Right lobe of liver (tissue), 4 donors: Measurements from ENCODE around the gene SPON1.

Source experiments
- POLR2A ChIP-seq: fragments of 450-650 bp; IDR thresholded peaks from one replicate; pipeline ENCODE4 v1.6.1; 2017; ENCODE audit warnings: antibody characterized with exemption, mild to moderate bottlenecking
- TF ChIP-seq, protein P1 (sequence below), 4 donors: fragments of 200-600 bp in 3 of 4; fragments of 450-650 bp in 1 of 4; IDR thresholded peaks; one replicate each; pipeline versions ENCODE4 v1.5.1 to v1.8.0; 2016 to 2022; ENCODE audit warnings: antibody characterized with exemption in 4 of 4, mild to moderate bottlenecking in 2 of 4
- donor health status: DM: no; HTN: no; CAD: no.
- donor health status: DM: no; HTN: no; CAD: no.
- donor health status: DM: no; HTN: yes; CAD: no.

DNA sequence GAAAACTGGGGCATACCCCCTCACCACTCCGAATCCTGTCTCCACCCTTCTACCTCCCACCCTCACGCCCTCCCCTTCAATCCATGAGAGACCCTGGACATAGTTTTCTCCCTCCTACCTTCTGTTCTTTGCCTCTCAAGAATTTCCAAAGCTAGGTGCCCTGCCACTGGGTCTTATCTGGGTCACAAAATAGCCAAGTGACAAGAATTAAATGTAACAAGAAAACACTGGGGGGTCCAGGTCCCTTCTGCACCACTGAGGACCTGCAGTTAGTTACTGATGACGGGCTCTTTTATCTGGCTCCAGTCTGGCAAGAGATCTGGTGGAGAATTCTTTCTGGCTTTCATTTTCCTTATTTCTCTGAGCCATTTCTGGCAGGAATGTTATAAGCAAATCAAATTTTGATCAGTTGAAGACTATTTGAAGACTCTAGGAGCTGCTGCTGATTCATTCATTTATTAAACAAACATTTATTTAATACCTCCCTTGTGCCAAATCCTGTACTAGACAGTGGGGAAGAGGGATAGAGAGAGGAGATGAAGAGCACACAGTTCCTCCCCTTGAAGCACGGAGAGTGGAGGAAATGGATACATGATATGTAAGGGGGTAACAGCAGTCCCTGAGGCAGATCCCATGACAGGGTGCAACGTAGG, 261.2 kb downstream of the SPON1 start:
- TF ChIP-seq, protein P1, sequence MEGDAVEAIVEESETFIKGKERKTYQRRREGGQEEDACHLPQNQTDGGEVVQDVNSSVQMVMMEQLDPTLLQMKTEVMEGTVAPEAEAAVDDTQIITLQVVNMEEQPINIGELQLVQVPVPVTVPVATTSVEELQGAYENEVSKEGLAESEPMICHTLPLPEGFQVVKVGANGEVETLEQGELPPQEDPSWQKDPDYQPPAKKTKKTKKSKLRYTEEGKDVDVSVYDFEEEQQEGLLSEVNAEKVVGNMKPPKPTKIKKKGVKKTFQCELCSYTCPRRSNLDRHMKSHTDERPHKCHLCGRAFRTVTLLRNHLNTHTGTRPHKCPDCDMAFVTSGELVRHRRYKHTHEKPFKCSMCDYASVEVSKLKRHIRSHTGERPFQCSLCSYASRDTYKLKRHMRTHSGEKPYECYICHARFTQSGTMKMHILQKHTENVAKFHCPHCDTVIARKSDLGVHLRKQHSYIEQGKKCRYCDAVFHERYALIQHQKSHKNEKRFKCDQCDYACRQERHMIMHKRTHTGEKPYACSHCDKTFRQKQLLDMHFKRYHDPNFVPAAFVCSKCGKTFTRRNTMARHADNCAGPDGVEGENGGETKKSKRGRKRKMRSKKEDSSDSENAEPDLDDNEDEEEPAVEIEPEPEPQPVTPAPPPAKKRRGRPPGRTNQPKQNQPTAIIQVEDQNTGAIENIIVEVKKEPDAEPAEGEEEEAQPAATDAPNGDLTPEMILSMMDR (IDR thresholded peaks at IDR 0.05), result no peak
- TF ChIP-seq POLR2A, result no peak
